Endothelial cell of umbilical vein (primary cell): ENCODE measurements around the gene KANK4. TPM values are rescaled to one million over a fixed set of nuclear protein-coding genes. Genes with fewer than 3 reads are reported as not detected.
A peak's percentile ranks its signal among the peaks of the same experiment; 100 is the strongest.

Experiments used
- BruUV-seq: library from RNA; stranded (reverse); fragments of 400-500 nt; replicated peaks from 2 replicates; lab custom pipeline; 2021; lab: Mats Ljungman, UMichigan
- CTCF ChIA-PET: fragments of 300-600, 350-600 bp; sonication (Branson Sonifier 250); formaldehyde crosslinking; loops from one replicate; lab custom pipeline; 2021; ENCODE audit warnings: antibody characterized with exemption, inconsistent platforms; lab: Charles Lee
- POLR2A ChIA-PET: fragments of 300-600, 350-600 bp; sonication (Branson Sonifier 250); formaldehyde crosslinking; loops from one replicate; lab custom pipeline; 2021; ENCODE audit warnings: antibody characterized with exemption, inconsistent platforms; lab: Charles Lee
- DNase-seq: peaks from one replicate; pipeline ENCODE4 v3.0.0-alpha.2; 2011; ENCODE audit warnings: low read depth, low spot score
- FAIRE-seq: peaks from 2 replicates; lab custom pipeline; 2011; peaks lifted over from hg19 to GRCh38; lab: Jason Lieb, UNC
- H2AFZ ChIP-seq: 2 replicates; pipeline ENCODE4 v1.6.0; 2012; ENCODE audit warnings: low read depth, low read length, control low read depth, inconsistent platforms
- H3K27ac ChIP-seq: 2 replicates; pipeline ENCODE4 v1.5.1; 2011; ENCODE audit warnings: low read depth, mild to moderate bottlenecking, control low read depth, low read length, moderate library complexity; ENCODE audit not compliant: insufficient read depth
- H3K27me3 ChIP-seq, 2 experiments: 2 replicates each; pipeline versions ENCODE4 v1.6.0 to v1.6.1; 2011; ENCODE audit warnings: low read length in 2 of 2, mixed read lengths in 1 of 2; ENCODE audit not compliant: control insufficient read depth in 2 of 2, insufficient read depth in 2 of 2
- H3K36me3 ChIP-seq, 2 experiments: 2 replicates in 1 of 2; 3 replicates in 1 of 2; pipeline ENCODE4 v1.5.1; 2011; ENCODE audit warnings: low read length in 2 of 2, mild to moderate bottlenecking in 1 of 2, moderate library complexity in 1 of 2; ENCODE audit not compliant: control insufficient read depth in 2 of 2, insufficient read depth in 2 of 2; ENCODE audit errors: extremely low read depth in 1 of 2
- H3K4me1 ChIP-seq: 3 replicates; pipeline ENCODE4 v1.5.1; 2011; ENCODE audit warnings: mild to moderate bottlenecking, low read length; ENCODE audit not compliant: control insufficient read depth, insufficient read depth; ENCODE audit errors: extremely low read depth
- H3K4me2 ChIP-seq: 2 replicates; pipeline ENCODE4 v1.6.1; 2011; ENCODE audit warnings: low read length, control low read depth, mixed read lengths; ENCODE audit not compliant: insufficient read depth
- H3K4me3 ChIP-seq, 3 experiments: fragments of 200-600 bp in 1 of 3; sonication (generic), shearing (Covaris generic) in 1 of 3; replicated peaks in 1 of 3; 2 replicates each; pipeline ENCODE4 v1.5.1; 2011 to 2016; ENCODE audit warnings: control low read depth in 3 of 3, low read length in 3 of 3, mild to moderate bottlenecking in 2 of 3, inconsistent platforms in 1 of 3, low read depth in 1 of 3, moderate library complexity in 1 of 3; ENCODE audit not compliant: insufficient read depth in 1 of 3
- H3K79me2 ChIP-seq: 2 replicates; pipeline ENCODE4 v1.6.0; 2012; ENCODE audit warnings: low read length, inconsistent platforms; ENCODE audit not compliant: control insufficient read depth, insufficient read depth
- H3K9ac ChIP-seq: replicated peaks from 2 replicates; pipeline ENCODE3; 2011; ENCODE audit warnings: low read length, control low read depth; ENCODE audit not compliant: insufficient read depth; ENCODE audit errors: extremely low read depth
- H3K9me1 ChIP-seq: replicated peaks from 3 replicates; pipeline ENCODE4 v1.6.0; 2011; ENCODE audit warnings: mild to moderate bottlenecking, low read length; ENCODE audit not compliant: control insufficient read depth, insufficient read depth; ENCODE audit errors: extremely low read depth
- H3K9me3 ChIP-seq: replicated peaks from 2 replicates; pipeline ENCODE4 v1.5.1; 2012; ENCODE audit warnings: low read length, inconsistent platforms; ENCODE audit not compliant: control insufficient read depth, insufficient read depth
- H4K20me1 ChIP-seq: replicated peaks from 2 replicates; pipeline ENCODE3; 2011; ENCODE audit warnings: mild to moderate bottlenecking, low read length; ENCODE audit not compliant: control insufficient read depth, insufficient read depth; ENCODE audit errors: extremely low read depth
- EZH2 ChIP-seq: IDR thresholded peaks from 2 replicates; pipeline ENCODE4 v1.6.1; 2012; ENCODE audit warnings: borderline replicate concordance, low read depth, mild to moderate bottlenecking, moderate library complexity, low read length, inconsistent platforms; ENCODE audit not compliant: severe bottlenecking
- FOS ChIP-seq: IDR thresholded peaks from 2 replicates; pipeline ENCODE4 v1.6.1; 2011; ENCODE audit warnings: mild to moderate bottlenecking, low read length, moderate library complexity, borderline replicate concordance; ENCODE audit not compliant: insufficient read depth
- MYC ChIP-seq: IDR thresholded peaks from one replicate; pipeline ENCODE4 v1.6.1; 2011; ENCODE audit warnings: mild to moderate bottlenecking, low read depth, low read length
- dilution Hi-C: fragments of 300-500 bp; cut with MboI; formaldehyde crosslinking; loops from one replicate; pipeline ENCODE4 v1.15.0; 2019; ENCODE audit warnings: low sequenced_read_pairs; ENCODE audit not compliant: extremely low pct_ligation_motif_present
- intact Hi-C: fragments of 100-400 bp; cut with micrococcal nuclease; formaldehyde crosslinking; loops from one replicate; pipeline ENCODE4 v1.10.0; 2022
- polyA plus RNA-seq, 4 experiments: library from polyadenylated mRNA; depleted of rRNA in 3 of 4; stranded (reverse) in 3 of 4; unstranded in 1 of 4; fragments of >200 nt; gene quantifications; 2 replicates each; pipeline versions ENCODE4 v1.2.1 to v1.2.3, GENCODE V29; 2011 to 2012; ENCODE audit warnings: missing spikeins in 1 of 4
- total RNA-seq: library from RNA; stranded (reverse); gene quantifications from 2 replicates; pipeline ENCODE4 v1.2.3, GENCODE V29; 2021
- TF ChIP-seq, protein P1 (sequence below), 2 donors: IDR thresholded peaks; 1 replicate in 1 of 2; 2 replicates in 1 of 2; pipeline ENCODE4 v1.5.1; 2011; ENCODE audit warnings: low read length in 2 of 2, mild to moderate bottlenecking in 2 of 2, moderate library complexity in 2 of 2, control low read depth in 1 of 2, inconsistent platforms in 1 of 2, low read depth in 1 of 2; ENCODE audit not compliant: insufficient read depth in 1 of 2; ENCODE audit errors: extremely low read depth in 1 of 2

Gene KANK4
- total and polyA plus RNA-seq, 2 donors (not counting 3 experiments of a cell fraction or from before 2014, with no cell fraction given) = not detected

DNA sequence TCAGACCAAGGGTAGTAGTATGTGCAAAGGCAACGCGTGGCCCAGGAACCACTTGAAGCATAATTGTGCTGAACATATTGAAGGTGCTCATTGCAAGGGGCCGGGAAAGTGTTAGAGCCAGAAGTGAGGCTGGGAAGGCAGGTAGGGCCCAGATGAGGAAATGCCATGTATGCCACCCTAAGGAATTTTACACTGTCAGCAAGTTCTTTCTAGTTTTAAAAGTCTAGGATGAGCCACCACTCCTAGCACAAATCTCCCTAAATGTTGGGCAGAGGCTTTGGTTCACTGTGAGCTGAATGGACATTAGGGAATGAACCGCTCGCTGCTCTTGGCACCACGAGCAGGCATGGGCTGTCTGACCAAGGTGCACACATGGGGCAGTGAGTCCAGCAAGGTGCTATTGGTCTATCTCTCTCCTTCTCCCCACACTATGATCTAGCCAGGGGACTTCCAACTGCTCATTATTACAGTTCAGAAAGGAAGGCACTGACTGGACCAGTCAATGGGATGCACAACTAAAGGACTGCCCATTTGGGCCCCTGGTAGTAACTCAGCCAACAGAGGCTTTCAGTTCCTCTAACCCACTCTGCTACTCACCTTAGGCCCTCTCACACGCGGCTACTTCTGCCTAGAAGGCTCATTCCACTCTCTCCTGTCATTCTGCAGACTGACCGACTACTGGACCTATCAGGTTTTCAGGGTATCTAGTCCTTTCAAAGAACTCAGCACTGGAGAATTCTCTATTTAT, 2.0 kb downstream of the KANK4 start:
- no peak overlapping the region for H2AFZ ChIP-seq
- ChIA-PET CTCF (no interaction called here), POLR2A (no interaction called here)
- dilution Hi-C loops (no loop called here), intact Hi-C loops (no loop called here)
- DNase-seq = no peak
- H4K20me1 ChIP-seq = no peaks in the 10 kb centered on the region
- peak; percentile 50 for TF ChIP-seq EZH2
- TF ChIP-seq, protein P1, sequence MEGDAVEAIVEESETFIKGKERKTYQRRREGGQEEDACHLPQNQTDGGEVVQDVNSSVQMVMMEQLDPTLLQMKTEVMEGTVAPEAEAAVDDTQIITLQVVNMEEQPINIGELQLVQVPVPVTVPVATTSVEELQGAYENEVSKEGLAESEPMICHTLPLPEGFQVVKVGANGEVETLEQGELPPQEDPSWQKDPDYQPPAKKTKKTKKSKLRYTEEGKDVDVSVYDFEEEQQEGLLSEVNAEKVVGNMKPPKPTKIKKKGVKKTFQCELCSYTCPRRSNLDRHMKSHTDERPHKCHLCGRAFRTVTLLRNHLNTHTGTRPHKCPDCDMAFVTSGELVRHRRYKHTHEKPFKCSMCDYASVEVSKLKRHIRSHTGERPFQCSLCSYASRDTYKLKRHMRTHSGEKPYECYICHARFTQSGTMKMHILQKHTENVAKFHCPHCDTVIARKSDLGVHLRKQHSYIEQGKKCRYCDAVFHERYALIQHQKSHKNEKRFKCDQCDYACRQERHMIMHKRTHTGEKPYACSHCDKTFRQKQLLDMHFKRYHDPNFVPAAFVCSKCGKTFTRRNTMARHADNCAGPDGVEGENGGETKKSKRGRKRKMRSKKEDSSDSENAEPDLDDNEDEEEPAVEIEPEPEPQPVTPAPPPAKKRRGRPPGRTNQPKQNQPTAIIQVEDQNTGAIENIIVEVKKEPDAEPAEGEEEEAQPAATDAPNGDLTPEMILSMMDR (IDR thresholded peaks at IDR 0.05; ENCODE audit: extremely low read depth in 1 of 2, insufficient read depth in 1 of 2, low read depth in 1 of 2, low read length in 2 of 2) = no peak
- no peak overlapping the region for H3K27ac ChIP-seq
- H3K9me3 ChIP-seq = no peaks in the 10 kb centered on the region
- no peak overlapping the region for H3K9ac ChIP-seq
- H3K79me2 ChIP-seq = no peaks in the 10 kb centered on the region
- H3K4me1 ChIP-seq = no peaks in the 10 kb centered on the region
- no peak overlapping the region for H3K4me2 ChIP-seq
- no peak overlapping the region for H3K4me3 ChIP-seq
- no peak for FAIRE-seq
- peaks cover 14 to 16% of the 10 kb centered on the region in 2 experiments for H3K27me3 ChIP-seq
- no peaks in the 10 kb centered on the region for H3K9me1 ChIP-seq
- BruUV-seq = no TSS peak
- no peaks in the 10 kb centered on the region for H3K36me3 ChIP-seq

DNA sequence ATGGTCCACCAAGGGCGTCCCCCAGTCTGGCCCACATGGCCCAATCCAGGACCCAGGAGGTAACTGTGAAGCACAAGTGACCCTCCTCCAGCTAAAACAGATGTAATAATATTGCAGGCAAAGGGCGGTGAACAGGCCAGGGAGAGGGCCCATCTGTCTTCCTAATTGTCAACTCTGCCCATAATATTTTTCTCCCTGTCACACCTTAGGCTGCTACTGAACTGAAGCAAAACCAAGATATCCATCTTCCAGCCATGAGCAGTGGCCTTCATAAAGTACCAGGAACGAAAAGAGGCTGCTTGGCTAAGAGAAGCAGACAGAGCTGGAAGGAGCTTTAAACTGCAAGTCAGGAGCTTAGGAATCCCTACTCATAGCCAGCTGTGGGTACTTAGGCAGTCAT, 3.1 kb downstream of the KANK4 start:
- no peak for FAIRE-seq
- DNase-seq = no peak
- Histone ChIP-seq H3K9me1 (no peaks in the 10 kb centered on the region), H3K79me2 (no peaks in the 10 kb centered on the region), H3K27ac (no peak overlapping the region), H3K4me2 (no peak overlapping the region), H3K4me3 (no peak overlapping the region), H3K9me3 (no peaks in the 10 kb centered on the region), H2AFZ (no peak overlapping the region), H3K9ac (no peak overlapping the region), H3K4me1 (no peaks in the 10 kb centered on the region), H3K36me3 (no peaks in the 10 kb centered on the region), H3K27me3 (peaks cover 14 to 16% of the 10 kb centered on the region in 2 experiments), H4K20me1 (no peaks in the 10 kb centered on the region)
- TF ChIP-seq FOS = no peak
- no peak for TF ChIP-seq MYC
- no peak for TF ChIP-seq EZH2
- CTCF ChIA-PET = no interaction called here
- intact Hi-C loops (no loop called here), dilution Hi-C loops (no loop called here)
- no TSS peak for BruUV-seq
- POLR2A ChIA-PET = no interaction called here
